ENCODE measurements around the gene ETV3L.
A peak's percentile ranks its signal among the peaks of the same experiment; 100 is the strongest.

The ETV3L gene

DNA sequence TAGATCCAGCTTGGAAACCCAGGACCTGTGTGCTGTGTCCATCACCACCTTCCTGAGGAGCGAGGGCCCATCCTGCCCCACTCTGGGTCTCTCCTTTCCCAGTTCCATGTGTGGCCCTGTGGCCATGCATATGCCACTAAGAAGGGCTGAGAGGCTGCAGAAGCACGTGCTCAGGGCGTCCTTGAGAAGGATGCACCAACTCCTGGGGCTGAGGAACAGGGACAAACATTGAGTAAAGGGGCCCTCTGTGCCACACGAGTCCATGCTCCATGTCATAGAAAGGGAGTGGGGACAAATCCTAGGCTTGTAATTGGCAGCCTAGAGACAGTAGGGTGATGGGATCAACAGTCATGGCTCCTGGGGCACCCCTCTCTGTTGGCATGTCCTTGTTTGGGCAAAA is 8.4 kb downstream of the ETV3L start:
- no peak for DNase-seq (ENCODE audit: extremely low read depth, low read depth)
- no peak for TF ChIP-seq CTCF (IDR thresholded peaks at IDR 0.05; ENCODE audit: low read depth, low read length, missing control alignments)
- H3K4me3 ChIP-seq (replicated peaks; ENCODE audit: low read depth, low read length) = no peak overlapping the region

DNA sequence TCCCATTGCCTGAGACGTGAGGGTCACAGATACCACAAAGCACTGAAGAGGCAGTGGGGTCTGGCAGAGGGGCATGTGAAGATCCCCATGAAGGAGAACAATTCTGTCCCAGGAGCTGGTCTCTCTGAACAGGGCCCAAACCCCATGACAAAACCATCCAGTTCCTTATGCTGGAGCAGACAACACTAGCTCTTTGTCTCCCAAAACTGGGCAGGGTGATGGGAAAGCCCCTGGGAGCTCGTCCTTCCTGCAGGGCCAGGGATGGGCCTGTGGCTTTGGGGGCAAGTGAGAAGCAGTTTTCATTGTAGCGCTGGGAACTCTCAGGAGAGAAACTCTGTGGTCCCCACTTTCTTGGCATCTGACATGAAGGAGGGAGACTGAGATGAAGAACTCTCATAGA is 8.8 kb downstream of the ETV3L start:
- DNase-seq (ENCODE audit: extremely low read depth, low read depth) = no peak
- no peak overlapping the region for H3K4me3 ChIP-seq (replicated peaks; ENCODE audit: low read depth, low read length)
- TF ChIP-seq CTCF (IDR thresholded peaks at IDR 0.05; ENCODE audit: low read depth, low read length, missing control alignments) = no peak

- no peak overlapping the region for H3K4me3 ChIP-seq (replicated peaks; ENCODE audit: low read depth, low read length)
- peak; percentile 85 for DNase-seq (ENCODE audit: extremely low read depth, low read depth)
- peak; percentile 98 for TF ChIP-seq CTCF (IDR thresholded peaks at IDR 0.05; ENCODE audit: low read depth, low read length, missing control alignments)
These were observed 9.4 kb downstream of the ETV3L start for GRCh38 chr1:157090196-157090647.

DNA sequence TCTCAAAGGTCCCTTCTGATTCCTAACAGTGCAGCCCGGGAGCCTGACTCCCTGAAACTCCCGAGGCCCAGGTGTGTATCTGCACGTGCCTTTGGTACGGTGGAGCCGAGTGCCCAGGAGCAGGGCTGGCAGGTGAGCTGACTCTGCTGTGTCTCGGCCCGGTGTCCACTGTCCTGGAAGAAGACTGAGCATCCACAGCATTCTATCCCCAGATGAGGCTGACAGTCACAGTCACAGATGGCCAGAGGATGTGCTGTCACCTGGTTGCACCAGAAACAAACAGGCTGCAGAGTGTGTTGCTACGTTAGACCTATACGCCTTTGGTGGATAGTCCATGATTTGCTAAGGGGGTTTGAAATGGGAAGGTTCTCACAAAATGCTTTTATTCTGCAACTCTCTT is 9.8 kb downstream of the ETV3L start:
- no peak overlapping the region for H3K4me3 ChIP-seq (replicated peaks; ENCODE audit: low read depth, low read length)
- DNase-seq (ENCODE audit: extremely low read depth, low read depth) = no peak
- TF ChIP-seq CTCF (IDR thresholded peaks at IDR 0.05; ENCODE audit: low read depth, low read length, missing control alignments) = no peak

GRCh38 chr1:157088607-157089006 is 11.0 kb downstream of the ETV3L start:
- H3K4me3 ChIP-seq (replicated peaks; ENCODE audit: low read depth, low read length) = no peak overlapping the region
- no peak for DNase-seq (ENCODE audit: extremely low read depth, low read depth)
- TF ChIP-seq CTCF (IDR thresholded peaks at IDR 0.05; ENCODE audit: low read depth, low read length, missing control alignments) = no peak

- TF ChIP-seq CTCF (IDR thresholded peaks at IDR 0.05; ENCODE audit: low read depth, low read length, missing control alignments) = no peak
These were observed 12.6 kb downstream of the ETV3L start for GRCh38 chr1:157087030-157087429.

GRCh38 chr1:157086299-157086698 is 13.3 kb downstream of the ETV3L start:
- no peak for DNase-seq (ENCODE audit: extremely low read depth, low read depth)
- no peak for TF ChIP-seq CTCF (IDR thresholded peaks at IDR 0.05; ENCODE audit: low read depth, low read length, missing control alignments)
- H3K4me3 ChIP-seq (replicated peaks; ENCODE audit: low read depth, low read length) = no peak overlapping the region

More at GRCh38 chr1:157087030-157087429, 12.6 kb downstream of the ETV3L start:
- no peak overlapping the region for H3K4me3 ChIP-seq (replicated peaks; ENCODE audit: low read depth, low read length)
- DNase-seq (ENCODE audit: extremely low read depth, low read depth) = no peak
